Measurements from ENCODE around the gene PQBP1.

DNA sequence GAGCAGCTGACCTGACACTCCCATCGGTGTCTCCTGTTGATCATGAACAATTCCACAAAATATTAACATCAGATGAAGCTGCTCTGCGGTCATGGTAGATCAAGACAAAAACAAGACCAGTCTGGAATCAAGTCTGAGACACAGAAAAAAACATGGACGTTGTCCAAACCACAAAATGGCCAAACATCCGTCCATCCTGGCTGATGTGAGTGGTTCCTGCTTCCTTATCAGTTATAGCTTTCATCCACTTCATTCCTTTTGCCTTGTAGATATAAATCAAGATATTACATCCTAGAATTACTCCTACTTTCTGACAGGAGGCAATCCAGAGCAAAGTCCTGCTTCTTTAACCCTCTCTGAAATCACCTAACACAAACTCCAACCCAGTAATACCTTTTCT lies 33.5 kb upstream of the PQBP1 start:
- TF ChIP-seq CTCF (IDR thresholded peaks at IDR 0.05) (no peak), POLR2A (IDR thresholded peaks at IDR 0.05) (no peak)

Measured in vagina (tissue), 2 donors.